B cell (primary cell): ENCODE data around the gene CRCP.

Source experiments
- EZH2 ChIP-seq: IDR thresholded peaks from 2 replicates; pipeline ENCODE4 v1.6.1; 2012; ENCODE audit warnings: borderline replicate concordance, low read depth, mild to moderate bottlenecking, moderate library complexity, low read length; ENCODE audit not compliant: insufficient read depth, poor library complexity, severe bottlenecking
- TF ChIP-seq, protein P1 (sequence below): fragments of 200-600 bp; IDR thresholded peaks from one replicate; pipeline ENCODE4 v1.8.0; 2022; ENCODE audit warnings: antibody characterized with exemption, mild to moderate bottlenecking

DNA sequence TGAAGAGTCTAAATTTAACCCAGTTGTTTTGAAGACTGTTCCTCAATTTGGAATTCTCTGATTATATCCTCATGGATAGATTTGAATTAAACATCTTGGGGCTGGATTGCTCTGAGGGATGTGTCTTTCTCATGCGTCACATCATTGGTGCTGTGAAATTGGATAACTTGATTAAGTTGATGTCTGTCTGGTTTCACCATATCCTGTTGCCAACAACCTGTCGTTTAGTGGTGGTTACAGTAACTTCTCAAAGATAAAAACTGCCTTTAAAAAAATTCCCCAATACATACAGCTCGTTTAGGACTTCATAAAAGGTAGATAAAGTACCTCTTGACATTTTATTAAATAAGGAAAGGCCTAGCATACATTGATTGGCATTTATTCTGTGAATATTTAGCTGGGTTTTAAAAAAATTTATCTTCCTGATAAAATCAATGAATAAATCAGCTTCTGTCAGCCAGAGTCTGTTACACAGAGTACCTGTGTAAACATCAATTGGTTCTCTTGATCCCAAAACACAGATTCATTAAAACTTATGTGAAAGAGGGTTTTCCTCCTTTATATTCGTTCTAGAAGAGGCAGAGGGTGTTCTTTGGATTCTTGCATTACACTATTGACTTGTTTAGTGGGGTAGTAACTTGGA lies 10.5 kb downstream of the CRCP start:
- TF ChIP-seq, protein P1, sequence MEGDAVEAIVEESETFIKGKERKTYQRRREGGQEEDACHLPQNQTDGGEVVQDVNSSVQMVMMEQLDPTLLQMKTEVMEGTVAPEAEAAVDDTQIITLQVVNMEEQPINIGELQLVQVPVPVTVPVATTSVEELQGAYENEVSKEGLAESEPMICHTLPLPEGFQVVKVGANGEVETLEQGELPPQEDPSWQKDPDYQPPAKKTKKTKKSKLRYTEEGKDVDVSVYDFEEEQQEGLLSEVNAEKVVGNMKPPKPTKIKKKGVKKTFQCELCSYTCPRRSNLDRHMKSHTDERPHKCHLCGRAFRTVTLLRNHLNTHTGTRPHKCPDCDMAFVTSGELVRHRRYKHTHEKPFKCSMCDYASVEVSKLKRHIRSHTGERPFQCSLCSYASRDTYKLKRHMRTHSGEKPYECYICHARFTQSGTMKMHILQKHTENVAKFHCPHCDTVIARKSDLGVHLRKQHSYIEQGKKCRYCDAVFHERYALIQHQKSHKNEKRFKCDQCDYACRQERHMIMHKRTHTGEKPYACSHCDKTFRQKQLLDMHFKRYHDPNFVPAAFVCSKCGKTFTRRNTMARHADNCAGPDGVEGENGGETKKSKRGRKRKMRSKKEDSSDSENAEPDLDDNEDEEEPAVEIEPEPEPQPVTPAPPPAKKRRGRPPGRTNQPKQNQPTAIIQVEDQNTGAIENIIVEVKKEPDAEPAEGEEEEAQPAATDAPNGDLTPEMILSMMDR: no peak
- no peak for TF ChIP-seq EZH2
